GM23338 (cell line): ENCODE measurements around the gene SPAG16. TPM values are rescaled to one million over a fixed set of nuclear protein-coding genes. Genes with fewer than 3 reads are reported as not detected.

Experiments used
- ATAC-seq: fragments of 200-7000 bp; cut with Tn5 transposase; 3 replicates; pipeline ENCODE4 v1.9.1; 2020
- DNase-seq: peaks from one replicate; pipeline ENCODE4 v3.0.0-alpha.2; 2015; ENCODE audit warnings: low spot score
- H2AFZ ChIP-seq: fragments of 200-600 bp; sonication (generic); 2 replicates; pipeline ENCODE4 v1.8.0; 2016; ENCODE audit warnings: antibody characterized with exemption, mild to moderate bottlenecking, moderate library complexity
- H3F3A ChIP-seq: fragments of 200-600 bp; sonication (generic); replicated peaks from 2 replicates; pipeline ENCODE4 v1.8.0; 2017; ENCODE audit warnings: antibody characterized with exemption, mixed run types, low read depth
- H3K27ac ChIP-seq: fragments of 200-600 bp; sonication (generic); 2 replicates; pipeline ENCODE4 v1.6.1; 2016; ENCODE audit warnings: low read depth
- H3K27me3 ChIP-seq: fragments of 200-600 bp; sonication (generic); 2 replicates; pipeline ENCODE4 v1.8.0; 2016; ENCODE audit warnings: mild to moderate bottlenecking, mixed run types, moderate library complexity; ENCODE audit not compliant: insufficient read depth
- H3K36me3 ChIP-seq: fragments of 200-600 bp; sonication (generic); 2 replicates; pipeline ENCODE4 v1.8.0; 2016; ENCODE audit warnings: mild to moderate bottlenecking; ENCODE audit not compliant: insufficient read depth
- H3K4me1 ChIP-seq: fragments of 200-600 bp; sonication (generic); 2 replicates; pipeline ENCODE4 v1.8.0; 2016; ENCODE audit warnings: mild to moderate bottlenecking, moderate library complexity; ENCODE audit not compliant: insufficient read depth
- H3K4me2 ChIP-seq: fragments of 200-600 bp; sonication (generic); 2 replicates; pipeline ENCODE4 v1.7.1; 2017; ENCODE audit warnings: mixed run types
- H3K4me3 ChIP-seq: fragments of 200-600 bp; sonication (generic); 2 replicates; pipeline ENCODE4 v1.6.1; 2016; ENCODE audit warnings: mixed run types
- H3K79me2 ChIP-seq: fragments of 200-600 bp; sonication (generic); replicated peaks from 2 replicates; pipeline ENCODE4 v1.8.0; 2017; ENCODE audit warnings: mild to moderate bottlenecking; ENCODE audit not compliant: insufficient read depth
- H3K9me2 ChIP-seq: fragments of 200-600 bp; sonication (generic); 2 replicates; pipeline ENCODE4 v1.8.0; 2017; ENCODE audit not compliant: insufficient read depth
- H4K20me1 ChIP-seq: fragments of 200-600 bp; sonication (generic); replicated peaks from 2 replicates; pipeline ENCODE4 v1.8.0; 2017; ENCODE audit warnings: mild to moderate bottlenecking; ENCODE audit not compliant: insufficient read depth
- H3K27ac Mint-ChIP-seq: 2 replicates; pipeline ENCODE4 v1.8.0; 2020; ENCODE audit warnings: inconsistent platforms, mild to moderate bottlenecking, moderate library complexity, mixed read lengths
- H3K27me3 Mint-ChIP-seq: 3 replicates; pipeline ENCODE4 v1.8.0; 2022; ENCODE audit warnings: low read depth, mild to moderate bottlenecking, moderate library complexity, mixed read lengths, inconsistent platforms; ENCODE audit not compliant: insufficient read depth, poor library complexity
- H3K36me3 Mint-ChIP-seq: 3 replicates; pipeline ENCODE4 v1.8.0; 2021; ENCODE audit warnings: low read depth, mild to moderate bottlenecking, inconsistent platforms, moderate library complexity, mixed read lengths
- H3K4me1 Mint-ChIP-seq: 3 replicates; pipeline ENCODE4 v1.8.0; 2020; ENCODE audit warnings: mild to moderate bottlenecking, inconsistent platforms, mixed read lengths
- H3K4me3 Mint-ChIP-seq: 3 replicates; pipeline ENCODE4 v1.8.0; 2021; ENCODE audit warnings: moderate library complexity, mild to moderate bottlenecking, inconsistent platforms, mixed read lengths
- H3K9me3 Mint-ChIP-seq: 3 replicates; pipeline ENCODE4 v1.8.0; 2020; ENCODE audit warnings: moderate library complexity, mild to moderate bottlenecking, inconsistent platforms, mixed read lengths
- CREB1 ChIP-seq: fragments of 250-450 bp; sonication (Bioruptor Pico); IDR thresholded peaks from 2 replicates; pipeline ENCODE4 v1.5.0; 2020; ENCODE audit warnings: low read depth, mild to moderate bottlenecking, moderate library complexity
- EZH2phosphoT487 ChIP-seq: fragments of 200-600 bp; sonication (generic); IDR thresholded peaks from one replicate; pipeline ENCODE4 v1.8.1; 2018; ENCODE audit warnings: antibody characterized with exemption; ENCODE audit not compliant: unreplicated experiment
- JUNB ChIP-seq: IDR thresholded peaks from one replicate; pipeline ENCODE4 v1.6.1; 2016; ENCODE audit warnings: antibody characterized with exemption; ENCODE audit not compliant: unreplicated experiment
- NANOG ChIP-seq: IDR thresholded peaks from 2 replicates; pipeline ENCODE4 v1.6.1; 2016; ENCODE audit warnings: antibody characterized with exemption, borderline replicate concordance
- POLR2AphosphoS5 ChIP-seq: IDR thresholded peaks from 2 replicates; pipeline ENCODE4 v1.6.1; 2016; ENCODE audit warnings: antibody characterized with exemption, low read depth
- STAT1 ChIP-seq: IDR thresholded peaks from one replicate; pipeline ENCODE4 v1.6.1; 2016; ENCODE audit warnings: antibody characterized with exemption; ENCODE audit not compliant: unreplicated experiment
- polyA plus RNA-seq: library from polyadenylated mRNA; unstranded; fragments of >200 nt; fragmentation: Nextera tagmentation; extraction: Ambion mirVana; gene quantifications from 2 replicates; pipeline ENCODE4 v1.2.1, GENCODE V29; 2016
- total RNA-seq: library from RNA; depleted of rRNA; stranded (reverse); fragments of >200 nt; shearing (Covaris generic); gene quantifications from 2 replicates; pipeline ENCODE4 v1.2.3, GENCODE V29; 2014
- TF ChIP-seq, protein P1 (sequence below): fragments of 250-450 bp; sonication (Bioruptor Pico); IDR thresholded peaks from 2 replicates; pipeline ENCODE4 v1.5.0; 2020; ENCODE audit warnings: mild to moderate bottlenecking, moderate library complexity
- TF ChIP-seq, protein P2 (sequence below): IDR thresholded peaks from one replicate; pipeline ENCODE4 v1.6.1; 2018; ENCODE audit warnings: antibody characterized with exemption; ENCODE audit not compliant: unreplicated experiment

SPAG16 gene
- total and polyA plus RNA-seq, 2 experiments from 2014 or later = 19.7 to 47.8 TPM

DNA sequence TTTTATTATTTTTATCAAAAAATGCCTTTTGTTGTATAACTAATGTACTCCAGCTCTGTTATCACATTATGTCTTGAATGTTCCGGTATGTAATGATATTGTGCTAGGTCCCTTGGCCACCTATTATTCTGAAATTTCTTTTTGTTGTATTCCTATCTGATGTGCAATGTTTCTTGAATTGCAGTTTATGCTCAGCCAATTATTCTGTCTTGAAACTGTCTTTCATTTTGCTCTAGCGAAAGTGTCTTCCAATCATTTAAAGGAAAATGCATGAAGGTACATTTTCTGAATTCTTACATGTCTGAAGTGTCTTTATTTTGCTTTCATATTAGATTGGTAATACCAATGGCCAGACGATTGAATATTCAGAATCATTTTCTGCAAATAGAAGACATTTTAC is 277.5 kb downstream of the SPAG16 start:
- Histone ChIP-seq H3K27ac (no peak overlapping the region), H3K4me1 (no peaks in the 10 kb centered on the region), H2AFZ (no peak overlapping the region), H3K27me3 (no peaks in the 10 kb centered on the region), H4K20me1 (no peaks in the 10 kb centered on the region), H3F3A (no peaks in the 10 kb centered on the region), H3K4me2 (no peak overlapping the region), H3K79me2 (no peaks in the 10 kb centered on the region), H3K36me3 (no peaks in the 10 kb centered on the region; the same call in 1 of the 2 replicates), H3K9me2 (peaks cover 7% of the 10 kb centered on the region), H3K4me3 (no peak overlapping the region)
- no peaks in the 10 kb centered on the region for H3K4me1 Mint-ChIP-seq
- no peaks in the 10 kb centered on the region for H3K9me3 Mint-ChIP-seq
- no peak for ATAC-seq
- no peaks in the 10 kb centered on the region for H3K36me3 Mint-ChIP-seq
- TF ChIP-seq STAT1 (no peak), EZH2phosphoT487 (no peak), CREB1 (CRISPR knock-in tag) (no peak), POLR2AphosphoS5 (no peak), JUNB (no peak), NANOG (no peak)
- TF ChIP-seq, protein P1, sequence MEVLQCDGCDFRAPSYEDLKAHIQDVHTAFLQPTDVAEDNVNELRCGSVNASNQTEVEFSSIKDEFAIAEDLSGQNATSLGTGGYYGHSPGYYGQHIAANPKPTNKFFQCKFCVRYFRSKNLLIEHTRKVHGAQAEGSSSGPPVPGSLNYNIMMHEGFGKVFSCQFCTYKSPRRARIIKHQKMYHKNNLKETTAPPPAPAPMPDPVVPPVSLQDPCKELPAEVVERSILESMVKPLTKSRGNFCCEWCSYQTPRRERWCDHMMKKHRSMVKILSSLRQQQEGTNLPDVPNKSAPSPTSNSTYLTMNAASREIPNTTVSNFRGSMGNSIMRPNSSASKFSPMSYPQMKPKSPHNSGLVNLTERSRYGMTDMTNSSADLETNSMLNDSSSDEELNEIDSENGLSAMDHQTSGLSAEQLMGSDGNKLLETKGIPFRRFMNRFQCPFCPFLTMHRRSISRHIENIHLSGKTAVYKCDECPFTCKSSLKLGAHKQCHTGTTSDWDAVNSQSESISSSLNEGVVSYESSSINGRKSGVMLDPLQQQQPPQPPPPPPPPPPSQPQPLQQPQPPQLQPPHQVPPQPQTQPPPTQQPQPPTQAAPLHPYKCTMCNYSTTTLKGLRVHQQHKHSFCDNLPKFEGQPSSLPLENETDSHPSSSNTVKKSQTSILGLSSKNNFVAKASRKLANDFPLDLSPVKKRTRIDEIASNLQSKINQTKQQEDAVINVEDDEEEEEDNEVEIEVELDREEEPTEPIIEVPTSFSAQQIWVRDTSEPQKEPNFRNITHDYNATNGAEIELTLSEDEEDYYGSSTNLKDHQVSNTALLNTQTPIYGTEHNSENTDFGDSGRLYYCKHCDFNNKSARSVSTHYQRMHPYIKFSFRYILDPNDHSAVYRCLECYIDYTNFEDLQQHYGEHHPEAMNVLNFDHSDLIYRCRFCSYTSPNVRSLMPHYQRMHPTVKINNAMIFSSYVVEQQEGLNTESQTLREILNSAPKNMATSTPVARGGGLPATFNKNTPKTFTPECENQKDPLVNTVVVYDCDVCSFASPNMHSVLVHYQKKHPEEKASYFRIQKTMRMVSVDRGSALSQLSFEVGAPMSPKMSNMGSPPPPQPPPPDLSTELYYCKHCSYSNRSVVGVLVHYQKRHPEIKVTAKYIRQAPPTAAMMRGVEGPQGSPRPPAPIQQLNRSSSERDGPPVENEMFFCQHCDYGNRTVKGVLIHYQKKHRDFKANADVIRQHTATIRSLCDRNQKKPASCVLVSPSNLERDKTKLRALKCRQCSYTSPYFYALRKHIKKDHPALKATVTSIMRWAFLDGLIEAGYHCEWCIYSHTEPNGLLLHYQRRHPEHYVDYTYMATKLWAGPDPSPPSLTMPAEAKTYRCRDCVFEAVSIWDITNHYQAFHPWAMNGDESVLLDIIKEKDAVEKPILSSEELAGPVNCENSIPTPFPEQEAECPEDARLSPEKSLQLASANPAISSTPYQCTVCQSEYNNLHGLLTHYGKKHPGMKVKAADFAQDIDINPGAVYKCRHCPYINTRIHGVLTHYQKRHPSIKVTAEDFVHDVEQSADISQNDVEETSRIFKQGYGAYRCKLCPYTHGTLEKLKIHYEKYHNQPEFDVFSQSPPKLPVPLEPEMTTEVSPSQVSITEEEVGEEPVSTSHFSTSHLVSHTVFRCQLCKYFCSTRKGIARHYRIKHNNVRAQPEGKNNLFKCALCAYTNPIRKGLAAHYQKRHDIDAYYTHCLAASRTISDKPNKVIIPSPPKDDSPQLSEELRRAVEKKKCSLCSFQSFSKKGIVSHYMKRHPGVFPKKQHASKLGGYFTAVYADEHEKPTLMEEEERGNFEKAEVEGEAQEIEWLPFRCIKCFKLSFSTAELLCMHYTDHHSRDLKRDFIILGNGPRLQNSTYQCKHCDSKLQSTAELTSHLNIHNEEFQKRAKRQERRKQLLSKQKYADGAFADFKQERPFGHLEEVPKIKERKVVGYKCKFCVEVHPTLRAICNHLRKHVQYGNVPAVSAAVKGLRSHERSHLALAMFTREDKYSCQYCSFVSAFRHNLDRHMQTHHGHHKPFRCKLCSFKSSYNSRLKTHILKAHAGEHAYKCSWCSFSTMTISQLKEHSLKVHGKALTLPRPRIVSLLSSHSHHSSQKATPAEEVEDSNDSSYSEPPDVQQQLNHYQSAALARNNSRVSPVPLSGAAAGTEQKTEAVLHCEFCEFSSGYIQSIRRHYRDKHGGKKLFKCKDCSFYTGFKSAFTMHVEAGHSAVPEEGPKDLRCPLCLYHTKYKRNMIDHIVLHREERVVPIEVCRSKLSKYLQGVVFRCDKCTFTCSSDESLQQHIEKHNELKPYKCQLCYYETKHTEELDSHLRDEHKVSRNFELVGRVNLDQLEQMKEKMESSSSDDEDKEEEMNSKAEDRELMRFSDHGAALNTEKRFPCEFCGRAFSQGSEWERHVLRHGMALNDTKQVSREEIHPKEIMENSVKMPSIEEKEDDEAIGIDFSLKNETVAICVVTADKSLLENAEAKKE (CRISPR knock-in tag) = no peak
- no peak overlapping the region for H3K27ac Mint-ChIP-seq
- H3K4me3 Mint-ChIP-seq = no peak overlapping the region
- DNase-seq = no peak
- peaks cover 3% of the 10 kb centered on the region for H3K27me3 Mint-ChIP-seq

GRCh38 chr2:213562539-213563180 is 278.4 kb downstream of the SPAG16 start:
- Histone ChIP-seq H3F3A (no peaks in the 10 kb centered on the region), H3K36me3 (no peaks in the 10 kb centered on the region; the same call in 1 of the 2 replicates), H4K20me1 (no peaks in the 10 kb centered on the region), H3K4me2 (no peak overlapping the region), H3K27me3 (no peaks in the 10 kb centered on the region), H3K79me2 (no peaks in the 10 kb centered on the region), H3K27ac (no peak overlapping the region), H3K4me3 (no peak overlapping the region), H3K9me2 (peaks cover 7% of the 10 kb centered on the region), H2AFZ (no peak overlapping the region), H3K4me1 (no peaks in the 10 kb centered on the region)
- no peaks in the 10 kb centered on the region for H3K36me3 Mint-ChIP-seq
- no peak overlapping the region for H3K4me3 Mint-ChIP-seq
- no peak for ATAC-seq
- H3K4me1 Mint-ChIP-seq = no peaks in the 10 kb centered on the region
- H3K27ac Mint-ChIP-seq = no peak overlapping the region
- no peak for DNase-seq
- peaks cover 3% of the 10 kb centered on the region for H3K27me3 Mint-ChIP-seq
- H3K9me3 Mint-ChIP-seq = no peaks in the 10 kb centered on the region
- TF ChIP-seq, protein P2, sequence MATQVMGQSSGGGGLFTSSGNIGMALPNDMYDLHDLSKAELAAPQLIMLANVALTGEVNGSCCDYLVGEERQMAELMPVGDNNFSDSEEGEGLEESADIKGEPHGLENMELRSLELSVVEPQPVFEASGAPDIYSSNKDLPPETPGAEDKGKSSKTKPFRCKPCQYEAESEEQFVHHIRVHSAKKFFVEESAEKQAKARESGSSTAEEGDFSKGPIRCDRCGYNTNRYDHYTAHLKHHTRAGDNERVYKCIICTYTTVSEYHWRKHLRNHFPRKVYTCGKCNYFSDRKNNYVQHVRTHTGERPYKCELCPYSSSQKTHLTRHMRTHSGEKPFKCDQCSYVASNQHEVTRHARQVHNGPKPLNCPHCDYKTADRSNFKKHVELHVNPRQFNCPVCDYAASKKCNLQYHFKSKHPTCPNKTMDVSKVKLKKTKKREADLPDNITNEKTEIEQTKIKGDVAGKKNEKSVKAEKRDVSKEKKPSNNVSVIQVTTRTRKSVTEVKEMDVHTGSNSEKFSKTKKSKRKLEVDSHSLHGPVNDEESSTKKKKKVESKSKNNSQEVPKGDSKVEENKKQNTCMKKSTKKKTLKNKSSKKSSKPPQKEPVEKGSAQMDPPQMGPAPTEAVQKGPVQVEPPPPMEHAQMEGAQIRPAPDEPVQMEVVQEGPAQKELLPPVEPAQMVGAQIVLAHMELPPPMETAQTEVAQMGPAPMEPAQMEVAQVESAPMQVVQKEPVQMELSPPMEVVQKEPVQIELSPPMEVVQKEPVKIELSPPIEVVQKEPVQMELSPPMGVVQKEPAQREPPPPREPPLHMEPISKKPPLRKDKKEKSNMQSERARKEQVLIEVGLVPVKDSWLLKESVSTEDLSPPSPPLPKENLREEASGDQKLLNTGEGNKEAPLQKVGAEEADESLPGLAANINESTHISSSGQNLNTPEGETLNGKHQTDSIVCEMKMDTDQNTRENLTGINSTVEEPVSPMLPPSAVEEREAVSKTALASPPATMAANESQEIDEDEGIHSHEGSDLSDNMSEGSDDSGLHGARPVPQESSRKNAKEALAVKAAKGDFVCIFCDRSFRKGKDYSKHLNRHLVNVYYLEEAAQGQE = no peak
